IMR-90 (cell line): ENCODE measurements around the gene CHDH. TPM values are rescaled to one million over a fixed set of nuclear protein-coding genes. Genes with fewer than 3 reads are reported as not detected.

ENCODE experiments used
- ATAC-seq: fragments of 200-7000 bp; cut with Tn5 transposase; 2 replicates; pipeline ENCODE4 v1.9.1; 2020; ENCODE audit warnings: low read depth, mild to moderate bottlenecking, moderate library complexity
- BruUV-seq: library from RNA; stranded (reverse); fragments of 400-500 nt; replicated peaks from 2 replicates; lab custom pipeline; 2021; lab: Mats Ljungman, UMichigan
- CTCF ChIA-PET: fragments of 300-600 bp; formaldehyde crosslinking; extraction: SDS; loops from one replicate; lab custom pipeline; 2021; ENCODE audit warnings: antibody characterized with exemption; lab: Yijun Ruan, JAX
- POLR2A ChIA-PET: fragments of 300-600 bp; sonication (Branson Sonifier 250); formaldehyde crosslinking; loops from one replicate; lab custom pipeline; 2022; ENCODE audit warnings: antibody characterized with exemption; ENCODE audit not compliant: unreplicated experiment; lab: Charles Lee
- DNase-seq: peaks from one replicate; pipeline ENCODE4 v3.0.0; 2013
- H2AFZ ChIP-seq: replicated peaks from 2 replicates; pipeline ENCODE3; 2013; ENCODE audit warnings: low read length, mild to moderate bottlenecking; ENCODE audit not compliant: poor library complexity
- H2AK5ac ChIP-seq: 2 replicates; pipeline ENCODE4 v1.6.1; 2013; ENCODE audit warnings: low read depth, low read length, inconsistent platforms
- H2AK9ac ChIP-seq: replicated peaks from 2 replicates; pipeline ENCODE3; 2013; ENCODE audit warnings: mild to moderate bottlenecking, low read depth, low read length, moderate library complexity; ENCODE audit not compliant: poor library complexity
- H2BK120ac ChIP-seq: 2 replicates; pipeline ENCODE4 v1.6.1; 2013; ENCODE audit warnings: low read depth, low read length, inconsistent platforms
- H2BK15ac ChIP-seq: 3 replicates; pipeline ENCODE4 v1.6.1; 2013; ENCODE audit warnings: low read depth, low read length, inconsistent platforms
- H2BK20ac ChIP-seq: 2 replicates; pipeline ENCODE4 v1.6.1; 2013; ENCODE audit warnings: low read depth, mild to moderate bottlenecking, inconsistent platforms, low read length, moderate library complexity
- H2BK5ac ChIP-seq: 2 replicates; pipeline ENCODE4 v1.6.1; 2013; ENCODE audit warnings: mild to moderate bottlenecking, low read depth, low read length, inconsistent platforms; ENCODE audit not compliant: poor library complexity, severe bottlenecking
- H3K14ac ChIP-seq: replicated peaks from 2 replicates; pipeline ENCODE4 v1.6.1; 2013; ENCODE audit warnings: low read depth, low read length, inconsistent platforms
- H3K18ac ChIP-seq: 2 replicates; pipeline ENCODE4 v1.6.1; 2013; ENCODE audit warnings: low read depth, low read length, control low read depth
- H3K23ac ChIP-seq: 2 replicates; pipeline ENCODE4 v1.6.1; 2013; ENCODE audit warnings: low read depth, low read length, inconsistent platforms
- H3K27ac ChIP-seq: 2 replicates; pipeline ENCODE4 v1.5.1; 2013; ENCODE audit warnings: mild to moderate bottlenecking, control low read depth, low read length; ENCODE audit not compliant: insufficient read depth
- H3K27me3 ChIP-seq: 2 replicates; pipeline ENCODE4 v1.6.1; 2013; ENCODE audit warnings: low read length; ENCODE audit not compliant: control insufficient read depth, insufficient read depth
- H3K36me3 ChIP-seq: 2 replicates; pipeline ENCODE4 v1.6.1; 2013; ENCODE audit warnings: low read length, mixed read lengths; ENCODE audit not compliant: control insufficient read depth, insufficient read depth
- H3K4ac ChIP-seq: 2 replicates; pipeline ENCODE4 v1.6.1; 2013; ENCODE audit warnings: low read depth, low read length, inconsistent platforms
- H3K4me1 ChIP-seq: 2 replicates; pipeline ENCODE4 v1.6.1; 2013; ENCODE audit warnings: low read length, mixed read lengths; ENCODE audit not compliant: control insufficient read depth, insufficient read depth
- H3K4me2 ChIP-seq: 2 replicates; pipeline ENCODE4 v1.6.1; 2013; ENCODE audit warnings: low read depth, mild to moderate bottlenecking, control low read depth, low read length, moderate library complexity
- H3K4me3 ChIP-seq: 2 replicates; pipeline ENCODE4 v1.5.1; 2013; ENCODE audit warnings: low read depth, mild to moderate bottlenecking, control low read depth, low read length, moderate library complexity; ENCODE audit not compliant: insufficient read depth
- H3K56ac ChIP-seq: 2 replicates; pipeline ENCODE4 v1.6.1; 2013; ENCODE audit warnings: low read length, inconsistent platforms; ENCODE audit not compliant: insufficient read depth; ENCODE audit errors: extremely low read depth
- H3K79me1 ChIP-seq, 2 experiments: 2 replicates each; pipeline ENCODE4 v1.6.1; 2013; ENCODE audit warnings: low read length in 2 of 2, inconsistent platforms in 1 of 2, low read depth in 1 of 2
- H3K9ac ChIP-seq: 2 replicates; pipeline ENCODE4 v1.6.1; 2013; ENCODE audit warnings: low read depth, low read length, control low read depth
- H3K9me1 ChIP-seq: 2 replicates; pipeline ENCODE4 v1.6.1; 2013; ENCODE audit warnings: low read length, inconsistent platforms; ENCODE audit not compliant: insufficient read depth
- H3K9me3 ChIP-seq: 2 replicates; pipeline ENCODE4 v1.6.1; 2013; ENCODE audit warnings: low read length; ENCODE audit not compliant: control insufficient read depth, insufficient read depth
- H4K20me1 ChIP-seq: 2 replicates; pipeline ENCODE4 v1.6.1; 2013; ENCODE audit warnings: low read length, inconsistent platforms; ENCODE audit not compliant: insufficient read depth
- H4K5ac ChIP-seq: 2 replicates; pipeline ENCODE4 v1.6.1; 2013; ENCODE audit warnings: mild to moderate bottlenecking, low read depth, low read length, control low read depth
- H4K8ac ChIP-seq, 2 experiments: 2 replicates each; pipeline ENCODE4 v1.6.1; 2013; ENCODE audit warnings: low read depth in 2 of 2, low read length in 2 of 2, control low read depth in 1 of 2, inconsistent platforms in 1 of 2
- H4K91ac ChIP-seq: 2 replicates; pipeline ENCODE4 v1.6.1; 2013; ENCODE audit warnings: low read depth, low read length, inconsistent platforms; ENCODE audit not compliant: insufficient read depth
- CEBPB ChIP-seq: IDR thresholded peaks from 2 replicates; pipeline ENCODE4 v1.6.1; 2012; ENCODE audit warnings: low read depth, low read length, improper control_type of control experiment
- CHD1 ChIP-seq: IDR thresholded peaks from 2 replicates; pipeline ENCODE4 v1.6.1; 2012; ENCODE audit warnings: low read depth, low read length, improper control_type of control experiment
- FOS ChIP-seq: fragments of 150-350 bp; IDR thresholded peaks from 2 replicates; pipeline ENCODE4 v1.6.1; 2016; ENCODE audit warnings: low read depth, low read length
- MAZ ChIP-seq: IDR thresholded peaks from 2 replicates; pipeline ENCODE4 v1.6.1; 2012; ENCODE audit warnings: low read depth, mild to moderate bottlenecking, low read length, improper control_type of control experiment, moderate library complexity, borderline replicate concordance
- MXI1 ChIP-seq: IDR thresholded peaks from 2 replicates; pipeline ENCODE4 v1.6.1; 2012; ENCODE audit warnings: low read depth, mild to moderate bottlenecking, low read length, moderate library complexity, borderline replicate concordance
- NFE2L2 ChIP-seq: fragments of 150-350 bp; IDR thresholded peaks from 2 replicates; pipeline ENCODE4 v1.6.1; 2016; ENCODE audit warnings: low read depth, mild to moderate bottlenecking, low read length
- POLR2A ChIP-seq: IDR thresholded peaks from 2 replicates; pipeline ENCODE4 v1.6.1; 2012; ENCODE audit warnings: mild to moderate bottlenecking, low read depth, low read length
- RAD21 ChIP-seq: IDR thresholded peaks from 2 replicates; pipeline ENCODE4 v1.6.1; 2012; ENCODE audit warnings: low read length, improper control_type of control experiment
- WGBS, 2 experiments: methylation state at CpG; one replicate each; pipeline versions ENCODE4 v1.1.5 to v1.1.7; 2013; ENCODE audit warnings: missing lambda C conversion rate in 2 of 2; ENCODE audit not compliant: insufficient read length in 1 of 2; ENCODE audit errors: extremely low coverage in 2 of 2; 5-methylcytosine and 5-hydroxymethylcytosine counted together
- dilution Hi-C: fragments of 300-500 bp; cut with HindIII; formaldehyde crosslinking; loops from one replicate; pipeline ENCODE4 v1.14.3; 2018; ENCODE audit warnings: low sequenced_read_pairs; ENCODE audit not compliant: unreplicated experiment
- in situ Hi-C: fragments of 300-500 bp; cut with MboI; formaldehyde crosslinking; loops from 3 replicates; pipeline ENCODE4 v1.14.3; 2019; ENCODE audit warnings: low sequenced_read_pairs, inconsistent platforms, mixed read lengths
- intact Hi-C: fragments of 100-400 bp; cut with micrococcal nuclease; formaldehyde crosslinking; loops from 2 replicates; pipeline ENCODE4 v1.10.0; 2022
- polyA plus RNA-seq, 3 experiments: library from polyadenylated mRNA; depleted of rRNA; stranded (reverse); fragments of >200 nt; gene quantifications; 2 replicates each; pipeline ENCODE4 v1.2.3, GENCODE V29; 2012; ENCODE audit warnings: low replicate concordance in 1 of 3
- total RNA-seq: library from RNA; depleted of rRNA; stranded (reverse); fragments of >200 nt; gene quantifications from 2 replicates; pipeline ENCODE4 v1.2.3, GENCODE V29; 2012

CHDH gene
- total and polyA plus RNA-seq, 2 of the 4 experiments (the other 2 are of a cell fraction) = under 0.01 to 0.19 TPM

DNA sequence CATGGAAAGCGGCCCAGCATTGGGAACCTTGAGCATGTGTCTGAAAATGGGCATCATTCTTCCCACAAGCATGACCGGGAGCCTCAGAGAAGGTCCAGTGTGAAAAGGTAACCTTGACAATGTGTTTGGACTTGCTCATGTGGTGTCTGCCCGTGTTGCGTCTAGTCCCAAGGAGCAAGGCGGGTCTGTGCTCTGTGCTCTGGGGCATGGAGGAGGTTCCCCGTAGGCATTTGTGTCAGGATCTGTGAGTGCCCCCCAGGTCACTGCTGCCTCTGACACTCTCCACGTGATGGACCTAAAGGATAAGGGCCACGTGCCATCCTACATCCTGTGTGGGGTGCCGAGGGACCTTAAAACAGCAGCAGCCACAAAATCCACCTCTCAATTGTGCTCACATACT is 44.9 kb downstream of the CHDH start:
- H2BK5ac ChIP-seq = no peak overlapping the region
- H3K9me1 ChIP-seq = peaks cover 17% of the 10 kb centered on the region
- no TSS peak for BruUV-seq
- H2BK15ac ChIP-seq = no peak overlapping the region
- no peak overlapping the region for H2AK5ac ChIP-seq
- no peaks in the 10 kb centered on the region for H3K36me3 ChIP-seq
- no peak overlapping the region for H3K4me2 ChIP-seq
- H4K20me1 ChIP-seq = no peaks in the 10 kb centered on the region
- peaks cover 11% of the 10 kb centered on the region for H3K4me1 ChIP-seq
- H3K9me3 ChIP-seq = no peaks in the 10 kb centered on the region
- H3K23ac ChIP-seq = no peak overlapping the region
- no peak overlapping the region for H3K18ac ChIP-seq
- H3K56ac ChIP-seq = no peak overlapping the region
- ChIA-PET POLR2A (no interaction called here), CTCF (interaction anchor here (1.4 kb wide), 1 partner anchor 15 kb away, joined by 3 read pairs; no protein-coding TSS in a partner anchor)
- no peak overlapping the region for H2AFZ ChIP-seq
- no peak overlapping the region for H2BK20ac ChIP-seq
- H4K8ac ChIP-seq = no peak overlapping the region
- dilution Hi-C loops (no loop called here), in situ Hi-C loops (no loop called here), intact Hi-C loops (no loop called here)
- H3K27ac ChIP-seq = no peak overlapping the region
- H3K27me3 ChIP-seq = peaks cover 5% of the 10 kb centered on the region
- H4K5ac ChIP-seq = no peak overlapping the region
- H3K4ac ChIP-seq = no peak overlapping the region
- H2AK9ac ChIP-seq = no peak overlapping the region
- no peak overlapping the region for H2BK120ac ChIP-seq
- no peak overlapping the region for H3K4me3 ChIP-seq
- no peak for TF ChIP-seq CEBPB
- TF ChIP-seq POLR2A = no peak
- TF ChIP-seq FOS = no peak
- no peak for TF ChIP-seq RAD21
- TF ChIP-seq NFE2L2 = no peak
- no peak for TF ChIP-seq MAZ
- TF ChIP-seq MXI1 = no peak
- no peak for TF ChIP-seq CHD1
- H3K14ac ChIP-seq = no peak overlapping the region
- no peaks in the 10 kb centered on the region for H3K79me1 ChIP-seq
- no peak overlapping the region for H3K9ac ChIP-seq
- 60% methylated on average over 1 of the region's 9 CpGs; no CpG with 5 or more reads in 1 of the 2 experiments for whole genome bisulfite sequencing, 2 experiments
- H4K91ac ChIP-seq = no peak overlapping the region
- DNase-seq (no peak), ATAC-seq (no peak)
